Measurements from ENCODE around the gene MICU2. TPM values are rescaled to one million over a fixed set of nuclear protein-coding genes. Genes with fewer than 3 reads are reported as not detected.

The MICU2 gene
- total RNA-seq, 3 donors from 2014 or later, result 34.4 to 47.5 (median 47.2) TPM

DNA sequence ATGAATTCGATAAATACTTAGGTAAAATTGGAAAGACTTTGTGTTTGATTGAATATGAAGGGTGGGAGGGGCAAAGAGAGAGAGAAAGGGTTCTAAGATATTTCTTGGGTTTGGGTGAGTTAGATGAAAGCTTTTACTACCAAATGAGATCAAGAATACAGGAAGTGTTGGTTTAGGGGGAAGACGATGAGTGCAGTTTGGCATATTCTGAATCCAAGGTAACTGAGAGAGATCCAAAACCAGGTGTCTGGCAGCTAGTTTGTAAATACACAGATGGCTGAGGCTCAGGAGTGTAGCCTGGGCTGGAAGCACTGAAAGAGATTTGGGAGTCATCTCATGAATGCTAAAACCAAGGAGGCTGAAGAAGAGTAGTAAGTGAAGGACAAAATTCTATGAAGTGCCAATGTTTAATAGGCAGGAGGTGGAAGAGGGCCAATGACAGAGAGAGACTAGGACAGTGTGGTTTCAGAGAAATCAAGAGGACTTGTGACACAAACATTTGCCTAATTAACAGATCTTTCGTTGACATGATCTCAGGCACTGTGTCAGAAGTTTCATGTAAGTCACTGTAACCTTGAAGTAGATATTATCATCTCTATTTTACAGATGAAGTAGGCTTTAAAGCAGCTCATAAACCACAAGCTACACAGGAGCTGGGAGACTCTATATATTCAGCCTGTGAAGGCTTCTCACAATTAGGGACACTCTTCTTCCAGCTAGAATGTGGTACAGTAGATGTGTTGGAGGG, 74.7 kb downstream of the MICU2 start:
- TF ChIP-seq, protein P1, sequence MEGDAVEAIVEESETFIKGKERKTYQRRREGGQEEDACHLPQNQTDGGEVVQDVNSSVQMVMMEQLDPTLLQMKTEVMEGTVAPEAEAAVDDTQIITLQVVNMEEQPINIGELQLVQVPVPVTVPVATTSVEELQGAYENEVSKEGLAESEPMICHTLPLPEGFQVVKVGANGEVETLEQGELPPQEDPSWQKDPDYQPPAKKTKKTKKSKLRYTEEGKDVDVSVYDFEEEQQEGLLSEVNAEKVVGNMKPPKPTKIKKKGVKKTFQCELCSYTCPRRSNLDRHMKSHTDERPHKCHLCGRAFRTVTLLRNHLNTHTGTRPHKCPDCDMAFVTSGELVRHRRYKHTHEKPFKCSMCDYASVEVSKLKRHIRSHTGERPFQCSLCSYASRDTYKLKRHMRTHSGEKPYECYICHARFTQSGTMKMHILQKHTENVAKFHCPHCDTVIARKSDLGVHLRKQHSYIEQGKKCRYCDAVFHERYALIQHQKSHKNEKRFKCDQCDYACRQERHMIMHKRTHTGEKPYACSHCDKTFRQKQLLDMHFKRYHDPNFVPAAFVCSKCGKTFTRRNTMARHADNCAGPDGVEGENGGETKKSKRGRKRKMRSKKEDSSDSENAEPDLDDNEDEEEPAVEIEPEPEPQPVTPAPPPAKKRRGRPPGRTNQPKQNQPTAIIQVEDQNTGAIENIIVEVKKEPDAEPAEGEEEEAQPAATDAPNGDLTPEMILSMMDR (IDR thresholded peaks at IDR 0.05), result no peak

GRCh38 chr13:21528616-21529015, 75.4 kb downstream of the MICU2 start:
- no peak for DNase-seq
- H3K9me3 ChIP-seq, result no peaks in the 10 kb centered on the region
- intact Hi-C loops (cut with DNase I, micrococcal nuclease), result no loop called here
- TF ChIP-seq, protein P1 (IDR thresholded peaks at IDR 0.05), result no peak
- H3K4me1 ChIP-seq (ENCODE audit: low read depth), result peaks cover 4% of the 10 kb centered on the region
- H3K36me3 ChIP-seq (ENCODE audit: low read depth), result no peaks in the 10 kb centered on the region
- H3K4me3 ChIP-seq, result no peak overlapping the region
- ATAC-seq, result no peak

More for the DNA sequence above, 74.7 kb downstream of the MICU2 start:
- peaks cover 4% of the 10 kb centered on the region for H3K4me1 ChIP-seq (ENCODE audit: low read depth)
- intact Hi-C loops (cut with DNase I, micrococcal nuclease), result no loop called here
- DNase-seq (no peak), ATAC-seq (no peak)
- no peaks in the 10 kb centered on the region for H3K36me3 ChIP-seq (ENCODE audit: low read depth)
- no peaks in the 10 kb centered on the region for H3K9me3 ChIP-seq
- no peak overlapping the region for H3K4me3 ChIP-seq

- DNase-seq, result peak in 1 of 3 donors; percentile 9
- Histone ChIP-seq H3K4me3 (no peak overlapping the region), H3K9me3 (no peaks in the 10 kb centered on the region), H3K36me3 (ENCODE audit: low read depth) (no peaks in the 10 kb centered on the region), H3K4me1 (ENCODE audit: low read depth) (peaks cover 4% of the 10 kb centered on the region)
- ATAC-seq, result peak; percentile 67
- intact Hi-C loops (cut with DNase I, micrococcal nuclease), result no loop called here
- TF ChIP-seq, protein P1 (IDR thresholded peaks at IDR 0.05), result no peak
These were observed 77.0 kb downstream of the MICU2 start for GRCh38 chr13:21526707-21527540.

DNA sequence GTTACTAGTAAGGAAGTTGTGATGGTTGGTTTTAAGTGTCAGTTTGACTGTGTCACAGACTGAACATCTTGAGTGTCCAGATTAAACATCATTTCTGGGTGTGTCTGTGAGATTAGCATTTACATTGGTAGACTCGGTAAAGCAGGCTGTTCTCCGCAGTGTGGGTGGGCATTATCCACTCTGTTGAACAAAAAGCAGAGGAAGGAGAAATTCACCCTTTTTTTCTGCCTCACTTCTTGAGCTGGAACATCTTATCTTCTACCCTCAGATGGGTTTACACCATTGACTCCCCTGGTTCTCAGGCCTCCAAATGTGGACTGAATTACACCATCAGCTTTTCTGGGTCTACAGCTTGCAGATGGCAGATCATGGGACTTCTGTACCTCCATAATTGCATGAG, 81.1 kb downstream of the MICU2 start:
- intact Hi-C loops (cut with DNase I, micrococcal nuclease), result no loop called here
- no peak overlapping the region for H3K4me3 ChIP-seq
- ATAC-seq (no peak), DNase-seq (no peak)
- no peaks in the 10 kb centered on the region for H3K36me3 ChIP-seq (ENCODE audit: low read depth)
- TF ChIP-seq, protein P1 (IDR thresholded peaks at IDR 0.05), result no peak
- H3K4me1 ChIP-seq (ENCODE audit: low read depth), result peaks cover 4% of the 10 kb centered on the region
- H3K9me3 ChIP-seq, result no peaks in the 10 kb centered on the region

GRCh38 chr13:21522130-21522529, 81.8 kb downstream of the MICU2 start:
- DNase-seq (no peak), ATAC-seq (no peak)
- intact Hi-C loops (cut with DNase I, micrococcal nuclease), result no loop called here
- Histone ChIP-seq H3K4me3 (no peak overlapping the region), H3K9me3 (no peaks in the 10 kb centered on the region), H3K4me1 (ENCODE audit: low read depth) (peaks cover under 1% of the 10 kb centered on the region), H3K36me3 (ENCODE audit: low read depth) (no peaks in the 10 kb centered on the region)
- TF ChIP-seq, protein P1 (IDR thresholded peaks at IDR 0.05), result no peak

Data from mucosa of descending colon (tissue), 3 donors.